ENCODE data around the gene MEAF6. TPM values are rescaled to one million over a fixed set of nuclear protein-coding genes. Genes with fewer than 3 reads are reported as not detected.
A peak's percentile ranks its signal among the peaks of the same experiment; 100 is the strongest.

The MEAF6 gene
- total and polyA plus RNA-seq, 2 experiments from 2014 or later = 60.1 to 64.5 TPM

GRCh38 chr1:37561133-37562132 lies 46.9 kb upstream of the MEAF6 start:
- H3K27ac ChIP-seq (ENCODE audit: low read depth) = no peak overlapping the region; the same call in 1 of the 2 replicates
- Mint-ChIP-seq H3K27me3 (ENCODE audit: insufficient read depth, low read depth, poor library complexity) (peaks cover 12% of the 10 kb centered on the region), H3K36me3 (ENCODE audit: low read depth) (peaks cover 14% of the 10 kb centered on the region), H3K27ac (peak overlapping the region; percentile 90), H3K9me3 (no peaks in the 10 kb centered on the region; the same call in 1 of the 3 replicates), H3K4me1 (peaks cover 16% of the 10 kb centered on the region), H3K4me3 (no peak overlapping the region)
- peaks cover 8% of the 10 kb centered on the region; the same call in 1 of the 2 replicates for H3K36me3 ChIP-seq (ENCODE audit: insufficient read depth)
- H3K4me1 ChIP-seq (ENCODE audit: insufficient read depth) = 0 out of 2 replicates have a peak, but pooled peaks cover 4% of the 10 kb centered on the region
- TF ChIP-seq NANOG (IDR thresholded peaks at IDR 0.05; ENCODE audit: borderline replicate concordance) (no peak), CTCF (conservative IDR thresholded peaks at IDR 0.05; ENCODE audit: low read depth in 2 of 2) (peak; percentile 67 to 84)
- no peaks in the 10 kb centered on the region for H3K9me2 ChIP-seq (ENCODE audit: insufficient read depth)
- no peaks in the 10 kb centered on the region for H3K27me3 ChIP-seq (ENCODE audit: insufficient read depth)
- no peak overlapping the region for H3K4me3 ChIP-seq
- no peak overlapping the region for H3K4me2 ChIP-seq
- H3F3A ChIP-seq (replicated peaks; ENCODE audit: low read depth) = peaks cover 5% of the 10 kb centered on the region; the same call in 1 of the 2 replicates
- DNase-seq (ENCODE audit: low spot score) = peak; percentile 66
- peaks cover 4% of the 10 kb centered on the region; the same call in 1 of the 2 replicates for H4K20me1 ChIP-seq (replicated peaks; ENCODE audit: insufficient read depth)
- H2AFZ ChIP-seq = no peak overlapping the region
- peak; percentile 81 for ATAC-seq
- H3K79me2 ChIP-seq (replicated peaks; ENCODE audit: insufficient read depth) = no peaks in the 10 kb centered on the region

GRCh38 chr1:37560401-37561132 lies 46.0 kb upstream of the MEAF6 start:
- H3K27me3 ChIP-seq (ENCODE audit: insufficient read depth) = no peaks in the 10 kb centered on the region
- H4K20me1 ChIP-seq (replicated peaks; ENCODE audit: insufficient read depth) = peaks cover under 1% of the 10 kb centered on the region; the same call in 1 of the 2 replicates
- Mint-ChIP-seq H3K4me1 (peaks cover 17% of the 10 kb centered on the region), H3K9me3 (no peaks in the 10 kb centered on the region; the same call in 1 of the 3 replicates), H3K4me3 (no peak overlapping the region), H3K36me3 (ENCODE audit: low read depth) (peaks cover 7% of the 10 kb centered on the region), H3K27ac (no peak overlapping the region), H3K27me3 (ENCODE audit: insufficient read depth, low read depth, poor library complexity) (peaks cover 12% of the 10 kb centered on the region)
- DNase-seq (ENCODE audit: low spot score) (no peak), ATAC-seq (no peak)
- H3F3A ChIP-seq (replicated peaks; ENCODE audit: low read depth) = peaks cover 3% of the 10 kb centered on the region; the same call in 1 of the 2 replicates
- no peaks in the 10 kb centered on the region for H3K9me2 ChIP-seq (ENCODE audit: insufficient read depth)
- no peaks in the 10 kb centered on the region for H3K79me2 ChIP-seq (replicated peaks; ENCODE audit: insufficient read depth)
- H3K4me3 ChIP-seq = no peak overlapping the region
- H3K36me3 ChIP-seq (ENCODE audit: insufficient read depth) = peaks cover under 1% of the 10 kb centered on the region; the same call in 1 of the 2 replicates
- H2AFZ ChIP-seq = no peak overlapping the region
- H3K4me2 ChIP-seq = no peak overlapping the region
- 0 out of 2 replicates have a peak, but pooled peaks cover 4% of the 10 kb centered on the region for H3K4me1 ChIP-seq (ENCODE audit: insufficient read depth)
- H3K27ac ChIP-seq (ENCODE audit: low read depth) = no peak overlapping the region
- TF ChIP-seq ETS1 (IDR thresholded peaks at IDR 0.05) (no peak), CTCF (conservative IDR thresholded peaks at IDR 0.05; ENCODE audit: low read depth in 2 of 2) (no peak), POLR2AphosphoS5 (IDR thresholded peaks at IDR 0.05; ENCODE audit: low read depth) (no peak), ZNF331 (CRISPR knock-in tag; IDR thresholded peaks at IDR 0.05; ENCODE audit: low read depth) (no peak), EZH2 (IDR thresholded peaks at IDR 0.05; ENCODE audit: low read depth, unreplicated experiment) (no peak), EZH2phosphoT487 (IDR thresholded peaks at IDR 0.05; ENCODE audit: unreplicated experiment) (no peak), ZNF114 (CRISPR knock-in tag; IDR thresholded peaks at IDR 0.05) (no peak)
